B cell (primary cell): Measurements from ENCODE around the gene OR10A5. TPM values are rescaled to one million over a fixed set of nuclear protein-coding genes. Genes with fewer than 3 reads are reported as not detected.
"Not testable (repeated sequence)": the region's sequence is repeated elsewhere in the genome, so short reads cannot be mapped to it uniquely, and the experiment has no call there.

Experiments
- ATAC-seq: fragments of 200-7000 bp; cut with Tn5 transposase; one replicate; pipeline ENCODE4 v1.10.0; 2021; ENCODE audit warnings: low read depth, mild to moderate bottlenecking, moderate number of reproducible peaks, moderate library complexity
- CTCF ChIA-PET: fragments of 350-600 bp; sonication (Branson Sonifier 250); formaldehyde crosslinking; loops from one replicate; lab custom pipeline; 2021; ENCODE audit warnings: antibody characterized with exemption, inconsistent platforms; lab: Charles Lee
- POLR2A ChIA-PET: fragments of 350-600 bp; sonication (Branson Sonifier 250); formaldehyde crosslinking; loops from one replicate; lab custom pipeline; 2021; ENCODE audit warnings: antibody characterized with exemption; lab: Charles Lee
- DNase-seq: peaks from one replicate; pipeline ENCODE4 v3.0.0; 2013
- H2AFZ ChIP-seq: 2 replicates; pipeline ENCODE4 v1.6.1; 2012; ENCODE audit warnings: mild to moderate bottlenecking, low read depth, low read length; ENCODE audit not compliant: insufficient read depth, poor library complexity, severe bottlenecking
- H3K27ac ChIP-seq, 2 donors: 1 replicate in 1 of 2; 2 replicates in 1 of 2; pipeline ENCODE4 v1.5.1; 2012 to 2013; ENCODE audit warnings: low read length in 2 of 2, mild to moderate bottlenecking in 2 of 2, moderate library complexity in 1 of 2
- H3K27me3 ChIP-seq, 4 experiments: fragments of 200-600 bp in 1 of 4; sonication (generic) in 1 of 4; replicated peaks in 1 of 4; 1 replicate in 2 of 4; 2 replicates in 2 of 4; pipeline versions ENCODE4 v1.6.1 to v1.7.0; 2013 to 2016; ENCODE audit warnings: low read length in 3 of 4, mild to moderate bottlenecking in 2 of 4, mixed read lengths in 1 of 4, moderate library complexity in 1 of 4; ENCODE audit not compliant: insufficient read depth in 4 of 4, control insufficient read depth in 3 of 4; ENCODE audit errors: control extremely low read depth in 1 of 4
- H3K36me3 ChIP-seq, 2 experiments: replicated peaks in 1 of 2; 1 replicate in 1 of 2; 2 replicates in 1 of 2; pipeline versions ENCODE4 v1.6.1 to v1.7.1; 2013; ENCODE audit warnings: low read length in 1 of 2; ENCODE audit not compliant: insufficient read depth in 2 of 2, control insufficient read depth in 1 of 2; ENCODE audit errors: control extremely low read depth in 1 of 2, extremely low read depth in 1 of 2
- H3K4me1 ChIP-seq, 2 donors: fragments of 200-600 bp in 1 of 2; sonication (generic) in 1 of 2; 1 replicate in 1 of 2; 2 replicates in 1 of 2; pipeline versions ENCODE4 v1.5.1 to v1.6.1; 2013 to 2017; ENCODE audit warnings: low read length in 2 of 2; ENCODE audit not compliant: control insufficient read depth in 2 of 2, insufficient read depth in 2 of 2
- H3K4me2 ChIP-seq: replicated peaks from 2 replicates; pipeline ENCODE3; 2012; ENCODE audit warnings: mild to moderate bottlenecking, low read depth, low read length; ENCODE audit not compliant: poor library complexity, severe bottlenecking
- H3K4me3 ChIP-seq, 5 experiments: fragments of 200-600 bp in 1 of 5; sonication (generic) in 1 of 5; 1 replicate in 3 of 5; 2 replicates in 2 of 5; pipeline versions ENCODE4 v1.5.1 to v1.7.0; 2011 to 2016; ENCODE audit warnings: low read length in 4 of 5, mild to moderate bottlenecking in 4 of 5, low read depth in 2 of 5, control low read depth in 1 of 5, moderate library complexity in 1 of 5; ENCODE audit not compliant: insufficient read depth in 1 of 5; ENCODE audit errors: control extremely low read depth in 1 of 5, extremely low read depth in 1 of 5
- H3K79me2 ChIP-seq: fragments of 200-600 bp; sonication (generic); one replicate; pipeline ENCODE4 v1.6.0; 2016; ENCODE audit warnings: low read length; ENCODE audit not compliant: control insufficient read depth, insufficient read depth
- H3K9ac ChIP-seq: fragments of 200-600 bp; sonication (generic); 2 replicates; pipeline ENCODE4 v1.6.1; 2017; ENCODE audit warnings: mild to moderate bottlenecking, low read length, moderate library complexity
- H3K9me3 ChIP-seq, 3 donors: one replicate each; pipeline versions ENCODE4 v1.6.1 to v1.7.1; 2013; ENCODE audit warnings: low read length in 2 of 3; ENCODE audit not compliant: control insufficient read depth in 2 of 3, insufficient read depth in 1 of 3; ENCODE audit errors: control extremely low read depth in 1 of 3
- H4K20me1 ChIP-seq: 2 replicates; pipeline ENCODE4 v1.6.0; 2012; ENCODE audit warnings: mild to moderate bottlenecking, low read length; ENCODE audit not compliant: insufficient read depth, control insufficient read depth, poor library complexity, severe bottlenecking
- H3K27ac Mint-ChIP-seq: one replicate; pipeline ENCODE4 v1.8.0; 2021; ENCODE audit warnings: mixed read lengths
- H3K27me3 Mint-ChIP-seq: one replicate; pipeline ENCODE4 v1.8.0; 2021; ENCODE audit warnings: mixed read lengths
- H3K4me1 Mint-ChIP-seq: one replicate; pipeline ENCODE4 v1.8.0; 2021; ENCODE audit warnings: mixed read lengths
- H3K4me3 Mint-ChIP-seq: one replicate; pipeline ENCODE4 v1.8.0; 2021; ENCODE audit warnings: mixed read lengths
- H3K9me3 Mint-ChIP-seq: one replicate; pipeline ENCODE4 v1.8.0; 2022; ENCODE audit warnings: mixed read lengths; ENCODE audit not compliant: insufficient read depth
- CTCF ChIP-seq: fragments of 200-600 bp; IDR thresholded peaks from one replicate; pipeline ENCODE4 v1.8.0; 2022; ENCODE audit warnings: antibody characterized with exemption, mild to moderate bottlenecking
- EZH2 ChIP-seq: IDR thresholded peaks from 2 replicates; pipeline ENCODE4 v1.6.1; 2012; ENCODE audit warnings: borderline replicate concordance, low read depth, mild to moderate bottlenecking, moderate library complexity, low read length; ENCODE audit not compliant: insufficient read depth, poor library complexity, severe bottlenecking
- WGBS: methylation state at CpG from one replicate; pipeline ENCODE4 v1.1.5; 2013; ENCODE audit warnings: missing lambda C conversion rate; ENCODE audit not compliant: insufficient coverage; 5-methylcytosine and 5-hydroxymethylcytosine counted together
- intact Hi-C: fragments of 100-400 bp; cut with micrococcal nuclease; formaldehyde crosslinking; loops from one replicate; pipeline ENCODE4 v1.10.0; 2022
- polyA plus RNA-seq: library from polyadenylated mRNA; depleted of rRNA; stranded (reverse); fragments of >200 nt; gene quantifications from 2 replicates; pipeline ENCODE4 v1.2.3, GENCODE V29; 2012
- total RNA-seq, 2 donors: library from RNA; stranded (reverse); fragments of 120-200 nt in 1 of 2; gene quantifications; 1 replicate in 1 of 2; 2 replicates in 1 of 2; pipeline versions ENCODE4 v1.2.3 to v1.2.4, GENCODE V29; 2013 to 2022

OR10A5 gene
- total and polyA plus RNA-seq, 2 donors (not counting 1 experiment from before 2014, with no cell fraction given), result not detected

GRCh38 chr11:6844356-6844755 is 1.1 kb upstream of the OR10A5 start:
- H3K4me1 ChIP-seq, result no peaks in the 10 kb centered on the region
- H3K9me3 Mint-ChIP-seq, result no peaks in the 10 kb centered on the region
- H3K27me3 ChIP-seq, result peaks cover 0 to 3% (median 0%) of the 10 kb centered on the region in 4 experiments
- no peak overlapping the region for H3K4me2 ChIP-seq
- peaks cover 8% of the 10 kb centered on the region for H3K27me3 Mint-ChIP-seq
- ChIA-PET POLR2A (no interaction called here), CTCF (no interaction called here)
- intact Hi-C loops, result no loop called here
- no peak overlapping the region for H3K27ac ChIP-seq
- WGBS, result 100% methylated on average over 2 of the region's 5 CpGs
- no peak overlapping the region for H3K4me3 Mint-ChIP-seq
- H3K36me3 ChIP-seq, result no peaks in the 10 kb centered on the region
- DNase-seq (no peak), ATAC-seq (no peak)
- H3K27ac Mint-ChIP-seq, result no peak overlapping the region
- no peaks in the 10 kb centered on the region for H3K4me1 Mint-ChIP-seq
- H3K9ac ChIP-seq, result no peak overlapping the region
- H2AFZ ChIP-seq, result no peak overlapping the region
- TF ChIP-seq EZH2 (no peak), CTCF (no peak)
- no peaks in the 10 kb centered on the region for H3K79me2 ChIP-seq
- no peaks in the 10 kb centered on the region for H4K20me1 ChIP-seq
- H3K9me3 ChIP-seq, result no peaks in the 10 kb centered on the region
- H3K4me3 ChIP-seq, result no peak overlapping the region

GRCh38 chr11:6850526-6850925 is 5.0 kb downstream of the OR10A5 start:
- no peak overlapping the region for H3K9ac ChIP-seq
- H3K27me3 ChIP-seq, result no peaks in the 10 kb centered on the region
- H3K4me1 ChIP-seq, result no peaks in the 10 kb centered on the region
- ATAC-seq (no peak), DNase-seq (no peak)
- no peak overlapping the region for H3K4me3 ChIP-seq
- no peaks in the 10 kb centered on the region for H3K79me2 ChIP-seq
- ChIA-PET POLR2A (no interaction called here), CTCF (no interaction called here)
- no peak overlapping the region for H2AFZ ChIP-seq
- Mint-ChIP-seq H3K27ac (no peak overlapping the region), H3K4me1 (no peaks in the 10 kb centered on the region), H3K4me3 (no peak overlapping the region), H3K9me3 (peaks cover 4% of the 10 kb centered on the region), H3K27me3 (peaks cover 8% of the 10 kb centered on the region)
- H3K9me3 ChIP-seq, result peaks cover 0 to 5% (median 1%) of the 10 kb centered on the region in 3 donors
- H3K4me2 ChIP-seq, result no peak overlapping the region
- 86% methylated on average over 1 of the region's 2 CpGs for WGBS
- intact Hi-C loops, result no loop called here
- H3K27ac ChIP-seq, result no peak overlapping the region
- no peaks in the 10 kb centered on the region for H3K36me3 ChIP-seq
- TF ChIP-seq EZH2 (no peak), CTCF (no peak)
- H4K20me1 ChIP-seq, result no peaks in the 10 kb centered on the region

- H3K9me3 ChIP-seq, H3K27me3 ChIP-seq, H2AFZ ChIP-seq, H3K27ac Mint-ChIP-seq, H3K4me1 ChIP-seq, CTCF ChIA-PET, H3K4me1 Mint-ChIP-seq, H3K9ac ChIP-seq, H3K79me2 ChIP-seq, H3K4me3 Mint-ChIP-seq, intact Hi-C loops, H3K36me3 ChIP-seq, H3K27ac ChIP-seq, ATAC-seq, H3K9me3 Mint-ChIP-seq, POLR2A ChIA-PET, H3K4me2 ChIP-seq, DNase-seq, H3K4me3 ChIP-seq, H4K20me1 ChIP-seq, H3K27me3 Mint-ChIP-seq: not testable (repeated sequence)
- WGBS, result 100% methylated on average over 2 of the region's 6 CpGs
Measured at GRCh38 chr11:6854801-6855200, 9.3 kb downstream of the OR10A5 start.
